Measurements from ENCODE around the gene SDF4.

DNA sequence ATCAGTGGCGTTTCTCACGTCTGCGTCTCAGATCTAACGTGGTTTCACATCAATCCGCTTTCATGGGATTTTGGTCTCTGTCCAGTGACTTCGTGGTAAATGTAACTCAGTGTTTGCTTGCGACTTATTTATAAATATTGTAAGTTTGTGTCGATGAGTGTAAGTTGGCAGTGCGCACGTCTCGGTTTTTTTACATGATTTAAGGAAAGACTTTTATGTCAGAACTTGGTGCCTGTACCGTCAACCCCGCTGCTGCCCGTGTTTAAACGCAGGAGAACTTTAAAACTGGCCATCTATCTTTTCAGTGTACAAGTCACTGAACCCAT lies 1.7 kb upstream of the SDF4 start:
- TF ChIP-seq EZH2phosphoT487 (IDR thresholded peaks at IDR 0.05; ENCODE audit: borderline replicate concordance, low read length) (no peak), CTCF (IDR thresholded peaks at IDR 0.05; ENCODE audit: low read depth, low read length, poor library complexity, severe bottlenecking) (no peak)
